ENCODE measurements around the gene GALNT5. TPM values are rescaled to one million over a fixed set of nuclear protein-coding genes. Genes with fewer than 3 reads are reported as not detected.
"Not testable (repeated sequence)": the region's sequence is repeated elsewhere in the genome, so short reads cannot be mapped to it uniquely, and the experiment has no call there.

GALNT5 gene
- total and polyA plus RNA-seq, 7 donors, result under 0.01 to 9.4 (median 2.4) TPM; not detected in 1

GRCh38 chr2:157269060-157269459, 11.6 kb downstream of the GALNT5 start:
- intact Hi-C loops (cut with DNase I), result no loop called here

DNA sequence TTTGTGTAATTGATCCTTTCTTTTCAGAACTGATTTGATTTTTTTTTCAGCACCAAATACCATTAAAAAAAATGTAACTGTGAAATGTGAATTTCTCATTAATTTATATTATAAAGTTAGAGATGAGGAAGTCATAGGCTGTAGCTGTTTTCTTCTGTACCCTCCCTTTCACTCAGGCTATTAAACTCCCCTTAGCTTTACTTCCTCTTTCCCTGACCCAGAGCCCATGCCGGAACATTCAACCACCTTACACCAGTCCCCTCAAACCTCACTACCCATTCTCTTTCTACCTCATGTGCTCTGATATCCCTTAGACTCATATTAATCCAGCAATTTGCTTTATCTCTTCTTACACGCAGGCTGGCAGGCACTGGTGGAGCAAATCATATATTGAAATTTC, 12.4 kb downstream of the GALNT5 start:
- no peak overlapping the region for H3K27ac ChIP-seq
- no peaks in the 10 kb centered on the region for H3K9me3 ChIP-seq
- intact Hi-C loops (cut with DNase I), result no loop called here
- TF ChIP-seq POLR2A (IDR thresholded peaks at IDR 0.05), result no peak
- no peak for TF ChIP-seq EP300 (IDR thresholded peaks at IDR 0.05)
- no peaks in the 10 kb centered on the region for H3K27me3 ChIP-seq
- no peaks in the 10 kb centered on the region for H3K4me1 ChIP-seq
- no peak overlapping the region for H3K4me3 ChIP-seq
- 48 to 66% methylated on average over 2 of the region's 2 CpGs for WGBS, 2 donors
- H3K36me3 ChIP-seq, result no peaks in the 10 kb centered on the region
- DNase-seq, result no peak

More at GRCh38 chr2:157269060-157269459, 11.6 kb downstream of the GALNT5 start:
- no peak overlapping the region for H3K4me3 ChIP-seq
- no peaks in the 10 kb centered on the region for H3K4me1 ChIP-seq
- DNase-seq, result no peak
- TF ChIP-seq POLR2AphosphoS5 (IDR thresholded peaks at IDR 0.05) (no peak), POLR2A (IDR thresholded peaks at IDR 0.05) (no peak), EP300 (IDR thresholded peaks at IDR 0.05) (no peak)
- TF ChIP-seq, protein P1, sequence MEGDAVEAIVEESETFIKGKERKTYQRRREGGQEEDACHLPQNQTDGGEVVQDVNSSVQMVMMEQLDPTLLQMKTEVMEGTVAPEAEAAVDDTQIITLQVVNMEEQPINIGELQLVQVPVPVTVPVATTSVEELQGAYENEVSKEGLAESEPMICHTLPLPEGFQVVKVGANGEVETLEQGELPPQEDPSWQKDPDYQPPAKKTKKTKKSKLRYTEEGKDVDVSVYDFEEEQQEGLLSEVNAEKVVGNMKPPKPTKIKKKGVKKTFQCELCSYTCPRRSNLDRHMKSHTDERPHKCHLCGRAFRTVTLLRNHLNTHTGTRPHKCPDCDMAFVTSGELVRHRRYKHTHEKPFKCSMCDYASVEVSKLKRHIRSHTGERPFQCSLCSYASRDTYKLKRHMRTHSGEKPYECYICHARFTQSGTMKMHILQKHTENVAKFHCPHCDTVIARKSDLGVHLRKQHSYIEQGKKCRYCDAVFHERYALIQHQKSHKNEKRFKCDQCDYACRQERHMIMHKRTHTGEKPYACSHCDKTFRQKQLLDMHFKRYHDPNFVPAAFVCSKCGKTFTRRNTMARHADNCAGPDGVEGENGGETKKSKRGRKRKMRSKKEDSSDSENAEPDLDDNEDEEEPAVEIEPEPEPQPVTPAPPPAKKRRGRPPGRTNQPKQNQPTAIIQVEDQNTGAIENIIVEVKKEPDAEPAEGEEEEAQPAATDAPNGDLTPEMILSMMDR (IDR thresholded peaks at IDR 0.05), result no peak
- no peaks in the 10 kb centered on the region for H3K9me3 ChIP-seq
- no peak overlapping the region for H3K27ac ChIP-seq
- no peaks in the 10 kb centered on the region for H3K27me3 ChIP-seq
- 92 to 93% methylated on average over 2 of the region's 2 CpGs for WGBS, 2 donors
- H3K36me3 ChIP-seq, result no peaks in the 10 kb centered on the region

GRCh38 chr2:157271590-157272203, 14.2 kb downstream of the GALNT5 start:
- intact Hi-C loops (cut with DNase I), result no loop called here
- Histone ChIP-seq H3K27ac (no peak overlapping the region), H3K4me3 (no peak overlapping the region), H3K27me3 (no peaks in the 10 kb centered on the region), H3K4me1 (no peaks in the 10 kb centered on the region), H3K9me3 (no peaks in the 10 kb centered on the region), H3K36me3 (no peaks in the 10 kb centered on the region)
- TF ChIP-seq EP300 (IDR thresholded peaks at IDR 0.05), result no peak
- TF ChIP-seq POLR2A (IDR thresholded peaks at IDR 0.05), result no peak
- TF ChIP-seq, protein P1 (IDR thresholded peaks at IDR 0.05), result no peak
- no peak for TF ChIP-seq POLR2AphosphoS5 (IDR thresholded peaks at IDR 0.05)
- DNase-seq, result no peak
- WGBS, 2 donors, result 95 to 100% methylated on average over 1 of the region's 1 CpG

GRCh38 chr2:157279311-157279710, 21.8 kb downstream of the GALNT5 start:
- H3K27ac ChIP-seq; H3K27me3 ChIP-seq; H3K36me3 ChIP-seq; H3K4me1 ChIP-seq; H3K9me3 ChIP-seq; intact Hi-C loops (cut with DNase I); DNase-seq; H3K4me3 ChIP-seq: not testable (repeated sequence)
- 47 to 81% methylated on average over 7 of the region's 7 CpGs for WGBS, 2 donors

DNA sequence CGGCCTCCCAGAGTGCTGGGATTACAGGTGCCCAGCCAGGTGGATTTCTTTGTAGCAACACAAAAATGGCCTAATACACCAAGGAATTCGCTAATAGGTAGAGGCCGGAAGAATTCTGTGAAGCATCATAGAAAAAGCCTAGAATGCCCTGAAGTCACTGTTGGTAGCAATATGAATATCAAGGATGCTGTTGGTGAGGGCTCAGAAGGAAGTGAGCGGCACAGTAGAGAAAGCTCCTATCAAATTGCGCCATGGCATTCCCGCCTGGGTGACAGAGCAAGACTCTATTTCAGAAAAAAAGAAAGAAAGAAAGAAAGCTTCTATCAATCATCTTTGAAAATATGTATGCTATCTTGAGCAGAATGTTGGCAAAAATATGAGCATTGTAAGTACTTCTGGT, 23.8 kb downstream of the GALNT5 start:
- no peak overlapping the region for H3K27ac ChIP-seq
- H3K4me3 ChIP-seq, result no peak overlapping the region
- TF ChIP-seq POLR2AphosphoS5 (IDR thresholded peaks at IDR 0.05), result no peak
- no peak for TF ChIP-seq POLR2A (IDR thresholded peaks at IDR 0.05)
- no peak for TF ChIP-seq EP300 (IDR thresholded peaks at IDR 0.05)
- TF ChIP-seq, protein P1 (IDR thresholded peaks at IDR 0.05), result no peak
- peaks cover 0 to 2% (median 0%) of the 10 kb centered on the region in 4 donors for H3K9me3 ChIP-seq
- H3K36me3 ChIP-seq, result no peaks in the 10 kb centered on the region
- intact Hi-C loops (cut with DNase I), result no loop called here
- H3K4me1 ChIP-seq, result no peaks in the 10 kb centered on the region
- DNase-seq, result no peak
- 93 to 97% methylated on average over 6 of the region's 6 CpGs for WGBS, 2 donors
- H3K27me3 ChIP-seq, result no peaks in the 10 kb centered on the region

DNA sequence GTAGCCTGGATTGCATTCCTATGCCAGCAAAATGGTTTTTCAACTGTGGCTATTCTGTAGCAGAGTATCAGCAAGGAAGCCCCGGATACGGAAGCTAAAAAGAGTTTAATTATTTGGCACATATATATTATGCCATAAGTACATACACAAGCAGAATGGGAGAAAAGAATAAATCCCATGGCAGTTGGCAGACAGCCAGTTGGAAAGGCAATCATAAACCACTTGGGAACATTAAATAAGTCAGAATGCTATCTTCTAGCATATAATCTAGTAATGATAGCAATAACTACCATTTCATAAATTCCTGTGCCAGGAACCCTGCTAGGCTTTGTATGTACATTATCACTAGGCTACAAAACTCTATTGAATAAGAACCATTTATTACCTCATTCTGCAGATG, 26.0 kb downstream of the GALNT5 start:
- Histone ChIP-seq H3K27ac (no peak overlapping the region), H3K9me3 (peaks cover 0 to 2% (median 0%) of the 10 kb centered on the region in 4 donors), H3K4me1 (no peaks in the 10 kb centered on the region), H3K36me3 (no peaks in the 10 kb centered on the region), H3K4me3 (no peak overlapping the region), H3K27me3 (no peaks in the 10 kb centered on the region)
- TF ChIP-seq, protein P1 (IDR thresholded peaks at IDR 0.05), result no peak
- TF ChIP-seq POLR2A (IDR thresholded peaks at IDR 0.05) (no peak), EP300 (IDR thresholded peaks at IDR 0.05) (no peak), POLR2AphosphoS5 (IDR thresholded peaks at IDR 0.05) (no peak)
- intact Hi-C loops (cut with DNase I), result no loop called here
- no peak for DNase-seq
- 26 to 68% methylated on average over 2 of the region's 2 CpGs for WGBS, 2 donors

All from sigmoid colon (tissue), 7 donors.